GM18873 (cell line): ENCODE data around the gene RHCG.

ENCODE experiments used
- ATAC-seq: cut with Tn5 transposase; IDR thresholded peaks from one replicate; pipeline ENCODE4 v1.9.1; 2021; ENCODE audit warnings: mild to moderate bottlenecking, moderate library complexity, moderate number of reproducible peaks; ENCODE audit not compliant: unreplicated experiment, low FRiP score

Gene RHCG

DNA sequence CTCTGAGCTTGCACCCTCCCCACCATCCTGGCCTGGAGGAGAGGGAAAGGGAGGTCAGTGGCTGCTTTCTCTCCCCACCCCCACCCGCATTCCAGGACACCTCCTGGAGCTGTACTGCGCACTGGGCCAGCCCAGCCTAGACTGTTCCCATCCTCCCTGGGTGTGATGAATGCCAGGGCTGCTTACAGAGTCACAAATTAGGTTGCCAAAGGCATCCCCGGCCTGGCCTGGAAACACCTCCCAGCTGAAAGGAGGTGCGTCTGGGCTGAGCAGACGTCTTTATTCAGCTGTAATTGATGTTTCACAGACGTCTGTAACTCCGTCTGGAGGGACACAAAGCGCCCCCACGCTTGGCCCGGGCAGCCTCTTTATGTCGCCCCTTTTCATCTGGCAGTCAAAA lies 47.6 kb downstream of the RHCG start:
- ATAC-seq, result no peak

DNA sequence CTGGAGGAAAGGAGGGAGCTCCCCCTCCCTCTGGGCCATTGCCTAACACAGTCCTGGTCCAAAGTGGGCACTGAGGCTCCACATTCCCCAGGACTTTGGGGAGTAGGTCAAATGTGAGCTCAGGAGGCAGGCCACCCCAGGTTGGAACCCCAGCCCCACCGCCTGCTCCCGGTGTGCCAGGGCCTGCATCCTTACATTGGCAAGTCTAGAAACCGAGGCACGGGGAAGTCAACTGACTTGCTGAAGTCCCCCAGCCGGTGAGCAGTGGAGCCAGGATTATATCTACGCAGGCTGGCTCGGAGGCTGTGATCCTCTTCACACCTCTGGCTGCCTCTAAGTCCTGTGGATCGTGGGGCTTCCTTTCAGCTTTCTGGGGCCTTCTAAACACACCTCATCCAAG lies 48.7 kb downstream of the RHCG start:
- ATAC-seq, result no peak

DNA sequence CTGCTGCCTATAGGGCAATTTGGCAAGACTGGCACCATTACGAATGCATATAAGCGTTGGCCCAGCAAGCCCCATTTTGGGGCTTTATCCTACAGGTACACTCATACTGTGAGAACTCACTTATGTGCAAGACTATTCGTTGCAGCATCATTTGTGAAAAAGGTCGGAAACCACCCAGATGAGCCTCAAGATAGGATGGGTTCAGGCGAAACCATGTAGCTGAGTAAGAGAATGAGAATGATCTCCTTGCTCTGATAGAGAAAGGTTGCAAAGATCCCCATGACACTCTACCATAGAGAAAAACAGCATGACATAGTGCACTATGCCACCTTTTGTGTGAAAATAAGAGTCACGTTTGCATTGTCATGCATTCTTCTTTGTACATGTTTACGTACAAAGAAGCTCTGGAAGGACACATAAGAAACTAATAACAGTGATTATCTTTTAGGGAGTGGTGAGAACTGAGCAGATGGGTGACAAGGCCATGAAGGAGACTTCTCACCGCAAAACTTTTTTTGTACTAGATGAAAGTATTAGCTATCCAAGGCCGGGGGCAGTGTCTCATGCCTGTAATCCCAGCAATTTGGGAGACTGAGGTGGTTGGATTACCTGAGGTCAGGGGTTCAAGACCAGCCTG lies 50.0 kb downstream of the RHCG start:
- no peak for ATAC-seq

DNA sequence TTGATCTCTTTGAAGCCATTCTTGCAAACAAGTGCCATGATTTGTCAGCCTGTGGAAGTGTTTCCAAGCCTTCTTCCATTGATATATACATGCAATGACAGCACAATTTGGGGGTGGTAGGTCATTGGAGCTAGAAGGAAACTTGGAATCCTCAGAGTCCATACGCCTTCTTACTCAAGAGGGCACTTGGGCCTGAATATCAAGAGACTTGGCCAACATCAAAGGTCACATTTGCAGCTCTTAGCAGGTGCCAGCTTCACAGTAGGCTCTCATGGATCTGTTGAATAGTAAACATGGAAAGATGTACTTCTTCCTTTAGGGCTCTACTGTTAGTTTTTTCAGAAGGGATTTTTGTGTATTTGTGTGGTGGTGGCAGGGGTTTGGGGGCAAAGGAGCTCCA lies 50.9 kb downstream of the RHCG start:
- ATAC-seq, result no peak

DNA sequence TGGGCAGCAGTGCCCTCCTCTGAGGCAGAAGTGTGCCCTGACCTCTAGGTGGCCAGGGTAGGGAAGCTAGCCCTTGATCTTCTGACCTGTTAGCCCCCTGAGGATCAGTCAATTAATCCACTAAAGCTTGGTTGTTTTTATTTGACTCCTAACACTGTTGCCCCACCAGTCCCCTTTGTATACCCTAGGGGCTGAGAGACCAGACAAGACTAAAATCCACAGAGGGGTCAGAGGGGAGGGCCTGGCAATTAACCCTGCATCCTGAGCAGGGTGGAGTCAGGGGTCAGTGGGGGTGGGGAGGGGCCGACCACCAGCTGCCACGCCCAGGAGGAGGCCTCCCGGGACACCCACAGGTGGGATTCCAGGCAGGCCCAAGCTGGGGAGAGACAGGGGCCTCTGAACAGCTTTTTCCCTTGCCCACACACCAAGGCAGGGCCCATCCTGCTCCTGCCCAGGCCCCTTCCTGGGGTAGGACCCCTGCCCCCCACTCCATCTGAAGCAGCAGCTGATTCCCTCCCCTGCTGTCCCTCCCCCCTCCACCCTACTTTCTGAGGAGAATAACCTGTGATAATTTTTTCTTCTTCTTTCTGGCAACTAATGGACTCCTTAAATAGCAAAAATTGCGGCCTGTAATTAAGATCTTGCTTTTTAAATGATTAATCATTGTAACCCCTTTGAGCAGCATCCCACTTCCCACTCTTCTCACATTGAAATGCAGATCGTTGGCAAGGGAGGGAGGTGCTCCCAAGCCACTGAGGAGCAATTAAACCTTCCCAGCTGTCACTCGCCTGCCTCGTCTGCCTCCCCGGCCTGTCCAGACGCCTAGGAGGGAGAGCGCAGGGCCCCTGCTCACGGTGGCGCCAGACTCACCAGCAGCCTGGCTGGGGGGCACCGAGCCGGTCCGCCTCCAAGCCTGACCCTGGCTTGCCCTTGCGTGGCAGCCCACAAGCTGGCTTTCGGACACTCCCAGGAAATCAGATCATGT lies 51.9 kb downstream of the RHCG start:
- ATAC-seq, result no peak

DNA sequence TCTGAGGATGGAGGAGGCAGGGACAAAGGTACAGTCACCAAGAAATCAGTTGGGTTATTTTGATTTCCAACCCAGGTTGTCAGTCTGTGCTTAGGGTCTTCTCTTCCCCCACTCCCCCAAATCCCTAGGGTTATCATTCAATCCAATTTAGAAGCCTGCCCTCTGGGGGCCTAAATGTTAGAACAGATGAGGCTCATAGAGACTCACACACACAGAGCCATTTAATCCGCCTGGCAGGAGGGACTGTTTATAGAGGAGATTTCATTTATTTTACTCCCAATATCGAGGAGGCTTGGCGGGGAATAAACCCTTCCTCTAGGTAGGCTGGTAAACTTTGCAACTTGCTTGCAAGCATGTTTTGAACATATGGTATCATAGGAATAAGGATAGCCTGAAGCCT lies 52.8 kb downstream of the RHCG start:
- no peak for ATAC-seq

DNA sequence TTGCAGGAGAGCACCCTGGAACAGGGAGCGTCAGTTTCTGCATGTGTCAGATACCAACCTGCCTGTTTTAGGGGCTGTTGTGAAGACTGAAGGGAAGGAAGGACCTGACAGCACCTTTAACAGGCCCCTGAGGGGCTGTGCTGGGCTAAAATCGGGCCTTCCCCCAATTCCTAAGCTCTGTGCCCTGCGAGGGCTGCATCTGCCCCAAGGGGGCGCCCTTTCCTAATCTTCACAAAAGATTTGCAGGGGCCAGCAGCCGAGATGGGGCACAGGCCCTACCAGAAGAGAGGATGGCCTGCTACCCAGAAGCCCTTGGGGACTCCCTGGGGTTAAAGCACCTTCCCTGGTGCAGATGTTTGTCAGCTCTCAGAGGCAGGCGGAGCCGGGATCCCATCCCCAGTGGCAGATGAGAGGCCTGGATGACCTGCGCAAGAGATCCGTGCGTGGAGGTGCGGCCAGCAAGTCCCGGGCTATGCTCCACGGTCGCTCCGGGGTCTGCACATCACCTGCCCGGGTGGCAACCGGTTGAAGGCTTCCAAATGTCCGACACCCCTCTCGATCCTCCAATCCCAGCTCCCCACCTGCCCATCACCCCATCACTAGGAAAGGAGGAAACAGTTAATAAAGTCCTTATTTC lies 53.6 kb downstream of the RHCG start:
- no peak for ATAC-seq

DNA sequence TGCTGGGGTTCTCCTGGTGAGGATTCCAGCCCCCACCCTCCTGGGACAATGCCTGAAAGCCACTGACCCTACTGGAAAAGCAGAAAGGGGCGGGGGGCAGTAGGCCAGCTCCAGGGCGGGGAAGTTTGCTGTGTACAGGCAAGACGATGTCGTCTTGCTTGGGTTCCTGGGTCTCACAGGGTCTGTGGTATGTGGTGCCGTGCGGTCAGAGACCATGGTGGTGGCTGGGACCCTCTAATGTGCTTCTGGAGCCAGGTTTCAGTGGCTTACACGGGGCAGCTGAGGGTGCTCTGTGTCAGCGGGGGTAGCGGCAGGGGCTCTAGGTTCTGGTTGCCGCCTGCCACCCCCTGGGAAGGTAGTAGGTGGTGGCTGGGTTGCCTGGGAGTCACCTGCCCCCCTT lies 54.2 kb downstream of the RHCG start:
- ATAC-seq, result no peak

DNA sequence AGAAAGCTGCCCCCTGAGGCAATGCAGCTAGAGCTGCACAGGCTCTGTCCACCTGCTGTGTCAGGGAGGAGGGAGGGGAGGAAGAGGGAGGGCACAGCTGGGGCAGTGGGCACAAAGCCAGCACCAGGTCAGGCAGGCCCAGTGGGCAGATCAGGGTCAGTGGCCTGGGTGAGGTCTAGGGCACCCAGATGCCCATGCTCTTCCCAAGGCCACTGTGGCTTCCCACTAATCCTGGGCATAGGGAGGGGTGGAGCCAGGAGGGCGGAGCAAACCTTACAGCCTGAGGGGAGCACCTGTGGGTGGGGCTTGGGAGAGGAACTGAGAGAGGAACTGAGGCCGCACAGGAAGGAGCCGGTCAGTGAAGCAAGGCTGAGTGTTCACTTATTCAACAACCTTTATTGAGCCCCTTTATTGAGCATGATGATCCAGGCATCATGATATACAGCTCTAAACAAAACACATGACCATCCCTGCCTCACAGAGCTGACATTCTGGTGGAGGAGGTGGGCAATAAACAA lies 55.0 kb downstream of the RHCG start:
- ATAC-seq, result peak; percentile 88

DNA sequence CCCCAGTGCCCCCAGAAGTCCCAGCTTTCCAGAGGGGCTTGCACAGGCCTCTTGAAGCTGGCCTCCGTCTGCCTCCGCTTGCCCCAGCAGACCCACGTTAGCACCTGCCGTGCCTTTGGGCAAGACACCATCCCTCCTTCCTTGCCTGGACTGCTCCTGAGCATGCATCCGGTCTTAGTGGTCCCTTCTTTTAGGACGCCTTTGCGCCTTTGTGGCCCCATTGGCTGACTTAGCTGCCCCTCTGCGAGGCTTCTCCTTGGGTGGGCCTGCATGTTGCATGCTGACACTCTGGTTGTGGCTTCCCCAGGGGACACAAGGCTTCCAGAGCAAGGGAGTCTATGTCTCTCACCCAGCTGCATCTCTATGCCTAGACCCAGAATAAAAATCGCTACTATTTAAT lies 56.6 kb downstream of the RHCG start:
- no peak for ATAC-seq

DNA sequence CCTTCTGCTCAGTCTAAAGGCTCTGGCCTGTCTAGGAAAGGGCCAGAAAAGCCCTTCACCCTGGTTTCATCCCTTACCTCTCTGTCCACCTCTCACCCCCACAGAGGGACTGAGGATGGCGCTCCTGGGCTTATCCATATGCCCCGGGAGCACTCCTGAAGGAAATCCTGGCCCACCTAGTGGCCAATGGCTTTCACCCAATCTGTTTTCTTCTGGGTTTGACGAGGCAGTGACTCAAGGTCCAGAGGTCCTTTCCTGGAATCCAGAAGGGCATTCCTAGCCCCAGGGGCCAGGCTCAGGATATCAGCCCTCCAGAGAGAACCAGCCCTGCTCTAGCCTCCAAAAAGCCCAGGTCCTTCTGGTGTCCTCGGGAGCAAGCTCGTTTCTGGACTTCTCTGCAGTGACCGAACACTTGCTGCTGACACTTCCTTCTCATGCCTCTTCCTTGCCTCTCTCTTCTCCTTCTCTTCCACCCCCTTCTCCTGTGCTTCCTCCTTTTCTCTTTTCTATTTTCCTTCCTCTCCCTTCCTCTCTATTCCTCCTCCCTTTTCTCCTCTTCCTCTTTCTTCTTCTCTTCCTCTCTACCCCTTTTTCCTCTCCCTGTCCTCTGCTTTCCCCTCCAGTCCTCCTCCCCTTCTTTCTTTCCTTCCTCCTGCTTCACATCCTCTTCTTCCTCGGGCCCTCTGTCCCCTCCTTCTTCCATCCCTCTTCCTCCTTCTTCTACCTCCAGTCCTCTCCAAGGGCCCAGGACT lies 59.6 kb downstream of the RHCG start:
- no peak for ATAC-seq

DNA sequence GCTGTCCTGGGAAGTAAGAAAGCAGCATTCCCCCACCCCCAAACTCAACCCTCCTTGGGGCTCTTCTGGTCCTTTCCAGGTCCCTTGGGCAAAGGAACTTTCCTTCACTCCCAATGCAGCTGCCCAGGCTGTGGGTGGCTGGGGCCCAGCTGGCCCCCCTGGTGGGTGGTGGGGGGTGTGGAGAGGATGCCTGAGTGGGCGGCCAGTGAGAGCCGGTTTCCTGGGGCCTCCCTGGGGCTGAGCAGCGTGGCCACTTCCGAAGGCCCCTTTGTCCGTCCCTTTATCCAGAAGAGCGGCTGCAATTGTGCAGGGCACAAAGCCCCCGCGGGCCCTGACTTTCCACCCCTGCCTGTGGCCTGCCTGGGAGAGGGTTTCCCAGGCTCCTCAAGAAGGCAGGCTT lies 61.0 kb downstream of the RHCG start:
- ATAC-seq, result no peak

DNA sequence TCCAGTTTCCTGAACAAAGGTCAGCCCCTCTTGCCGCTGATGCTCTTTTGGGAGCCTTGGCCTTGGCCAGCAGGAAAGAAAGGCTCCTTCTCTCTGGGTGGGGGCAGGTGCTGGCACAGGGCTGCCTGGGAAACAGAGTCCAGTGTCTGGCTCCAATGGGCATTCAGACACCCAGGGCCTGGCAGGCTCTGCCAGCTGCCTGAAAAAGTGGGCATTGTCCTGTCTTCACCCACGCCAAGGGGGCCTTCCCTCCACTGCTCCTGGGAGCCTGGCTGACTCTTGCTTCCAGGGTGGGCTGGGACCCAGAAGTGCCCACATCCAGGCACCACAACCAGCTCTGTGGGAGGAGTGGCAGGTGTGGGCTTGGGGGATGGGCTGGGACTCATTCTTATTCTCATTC lies 62.7 kb downstream of the RHCG start:
- ATAC-seq, result no peak

DNA sequence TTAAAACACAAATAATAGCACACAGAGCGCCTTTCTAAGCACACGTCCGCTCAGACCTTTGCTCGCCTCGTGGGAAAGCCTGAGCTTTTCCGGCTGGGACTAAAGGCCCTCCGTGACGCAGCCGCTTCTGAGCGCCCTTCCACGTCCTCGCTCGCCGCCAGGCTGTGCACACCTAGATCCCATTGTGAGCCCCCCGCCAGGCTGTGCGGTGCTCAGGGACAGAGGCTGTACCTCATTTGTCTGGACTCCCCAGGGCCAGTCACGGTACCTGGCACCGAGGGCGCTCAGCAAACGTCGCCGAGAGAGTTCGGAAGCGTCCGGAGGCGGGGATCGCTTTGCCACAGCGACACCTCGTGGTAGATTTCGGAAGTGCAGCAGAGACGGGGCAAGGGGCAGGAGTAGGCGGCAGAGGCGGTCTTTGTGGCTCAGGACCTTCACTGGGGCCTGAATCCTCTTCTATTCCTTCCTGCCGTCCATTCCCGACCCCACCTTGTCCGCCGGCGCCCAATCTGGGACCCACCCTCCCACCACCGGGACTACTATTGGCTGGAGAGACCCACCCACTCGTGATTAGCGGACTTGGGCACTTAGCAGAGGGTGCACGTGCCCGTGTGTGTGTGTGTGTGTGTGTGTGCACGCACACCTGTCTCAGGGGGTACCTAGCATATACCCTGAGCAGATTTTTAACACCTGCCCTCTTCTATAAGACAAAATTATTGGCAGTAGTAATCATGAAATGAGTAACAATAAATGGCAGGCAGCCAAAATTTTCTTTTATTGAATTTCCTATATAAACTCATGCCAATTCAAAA lies 65.6 kb downstream of the RHCG start:
- peak; percentile 69 for ATAC-seq

DNA sequence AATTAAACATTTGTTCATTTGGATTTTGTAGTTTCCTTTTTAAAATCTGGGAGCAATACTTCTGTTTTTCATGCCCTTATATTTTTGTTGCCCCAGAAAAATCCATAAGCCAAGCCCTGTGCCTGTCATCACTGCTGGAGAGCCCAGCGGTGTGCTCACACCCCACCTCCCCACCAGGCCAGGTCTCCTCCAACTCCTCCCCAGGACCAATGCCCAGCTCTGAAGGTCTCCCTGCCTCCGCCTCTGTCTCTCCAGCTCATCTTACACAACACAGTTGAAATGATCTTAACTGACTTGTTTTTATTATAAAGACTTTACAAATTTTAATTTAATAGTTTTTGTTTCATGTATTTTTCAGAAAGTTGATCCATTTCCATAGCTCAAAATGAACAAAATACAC lies 66.4 kb downstream of the RHCG start:
- no peak for ATAC-seq

DNA sequence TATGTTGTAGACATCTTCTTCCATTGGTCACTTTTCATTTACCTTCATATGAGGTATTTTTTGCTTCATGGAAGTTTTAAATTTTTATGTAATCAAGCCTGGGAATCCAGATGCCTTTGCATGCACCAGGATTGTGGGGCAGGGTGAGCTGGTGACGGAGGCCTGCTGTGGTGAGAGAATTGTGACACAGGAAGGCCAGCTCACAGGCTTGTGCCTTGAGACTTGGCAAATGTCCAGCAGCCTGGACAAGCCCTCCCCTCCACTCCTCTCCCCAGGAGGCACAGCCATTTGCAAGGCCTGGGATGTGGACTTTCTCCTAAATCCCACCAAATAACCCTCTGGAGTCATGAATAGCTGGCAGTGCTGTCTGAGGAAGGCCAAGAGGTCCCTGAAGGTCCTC lies 67.4 kb downstream of the RHCG start:
- no peak for ATAC-seq

DNA sequence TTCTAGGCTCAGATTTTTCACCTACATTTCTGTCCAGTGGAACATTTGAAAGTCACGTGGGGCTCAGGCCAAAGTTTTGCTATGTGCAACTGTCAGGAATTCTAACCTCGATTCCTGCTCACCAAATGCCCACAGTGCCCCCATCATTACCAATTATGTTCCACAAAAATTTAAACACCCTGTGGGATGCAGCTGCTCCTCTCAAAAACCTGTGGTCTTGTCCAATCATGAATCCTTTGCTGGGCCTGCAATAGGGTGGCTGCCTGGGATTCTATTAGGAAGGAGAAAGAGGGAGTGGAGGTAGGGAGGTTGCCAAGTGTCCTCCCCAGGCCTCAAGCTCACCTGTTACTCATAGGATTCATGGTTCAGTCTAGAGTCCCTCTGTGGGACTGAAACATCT lies 68.1 kb downstream of the RHCG start:
- ATAC-seq, result no peak

DNA sequence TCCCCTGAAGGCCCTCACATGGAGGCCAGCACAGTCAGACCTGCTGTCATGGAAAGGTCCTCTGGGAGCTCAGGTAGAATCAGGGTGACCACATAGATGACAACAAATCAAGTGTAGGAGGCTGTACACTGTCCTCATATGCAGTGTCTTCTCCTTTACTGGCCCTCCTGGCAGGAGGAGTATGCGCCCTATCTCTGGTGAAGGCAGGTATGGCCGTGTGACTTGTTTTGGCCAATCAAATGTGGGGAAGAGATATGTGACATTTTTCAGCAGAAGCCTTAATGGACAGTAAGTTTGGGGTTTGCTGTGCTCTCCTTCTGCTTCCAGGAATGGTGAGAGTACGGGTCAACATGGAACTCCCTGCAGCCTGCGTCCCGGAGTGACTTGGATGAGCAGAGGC lies 69.9 kb downstream of the RHCG start:
- ATAC-seq, result no peak

DNA sequence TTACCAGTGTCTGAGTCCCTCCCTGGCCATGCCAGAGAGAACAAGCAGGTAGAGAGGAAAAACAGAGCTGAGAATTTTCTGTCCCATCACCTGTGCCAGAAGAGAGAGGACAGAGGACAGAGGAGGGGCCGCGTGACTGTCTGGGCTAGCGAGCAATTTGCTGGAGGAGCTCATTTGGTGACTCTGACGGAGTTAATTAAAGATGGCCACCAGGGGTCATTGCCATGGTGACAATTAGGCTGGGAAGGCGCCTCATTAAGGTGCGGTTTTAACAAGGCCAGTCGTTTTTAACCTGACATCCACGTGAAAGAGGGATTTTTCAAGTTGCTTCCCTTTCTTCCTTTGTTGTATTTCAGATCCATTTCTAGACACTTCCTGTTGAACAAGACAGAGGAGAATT lies 72.4 kb downstream of the RHCG start:
- no peak for ATAC-seq
